Suprapubic skin (tissue), 3 donors: Measurements from ENCODE around the gene SMC3.

Experiments
- CTCF ChIP-seq, 2 donors: fragments of 200-600 bp in 1 of 2; fragments of 450-650 bp in 1 of 2; sonication (generic) in 1 of 2; IDR thresholded peaks; one replicate each; pipeline ENCODE4 v1.5.1; 2016 to 2019; ENCODE audit warnings: antibody characterized with exemption in 2 of 2, mild to moderate bottlenecking in 1 of 2, moderate library complexity in 1 of 2
- EP300 ChIP-seq: sonication (generic); formaldehyde crosslinking; IDR thresholded peaks from one replicate; pipeline ENCODE4 v1.6.1; 2017; ENCODE audit warnings: antibody characterized with exemption
- POLR2A ChIP-seq, 2 donors: fragments of 450-650 bp; IDR thresholded peaks; one replicate each; pipeline ENCODE4 v1.6.1; 2017; ENCODE audit warnings: antibody characterized with exemption in 2 of 2, mild to moderate bottlenecking in 2 of 2, moderate library complexity in 2 of 2

GRCh38 chr10:110525349-110526260, 41.9 kb upstream of the SMC3 start:
- TF ChIP-seq CTCF (IDR thresholded peaks at IDR 0.05) (no peak), EP300 (no peak), POLR2A (IDR thresholded peaks at IDR 0.05) (no peak)
